Right cardiac atrium (tissue), 5 donors: ENCODE data around the gene VCPKMT. TPM values are rescaled to one million over a fixed set of nuclear protein-coding genes. Genes with fewer than 3 reads are reported as not detected.

Experiments used
- ATAC-seq, 2 donors: fragments of 200-7000 bp; cut with Tn5 transposase; one replicate each; pipeline versions ENCODE4 v1.8.0 to v1.9.1; 2020; ENCODE audit warnings: moderate library complexity in 2 of 2, mild to moderate bottlenecking in 1 of 2
- DNase-seq, 3 donors: peaks; one replicate each; pipeline ENCODE4 v3.0.0-alpha.2; 2020
- H3K27ac ChIP-seq: one replicate; pipeline ENCODE4 v1.5.1; 2013; ENCODE audit warnings: mild to moderate bottlenecking, low read length, control low read depth, moderate library complexity
- H3K27me3 ChIP-seq: one replicate; pipeline ENCODE4 v1.6.1; 2013; ENCODE audit not compliant: control insufficient read depth, insufficient read depth
- H3K4me1 ChIP-seq: one replicate; pipeline ENCODE4 v1.6.1; 2013; ENCODE audit warnings: low read length; ENCODE audit not compliant: control insufficient read depth, insufficient read depth
- H3K4me3 ChIP-seq: one replicate; pipeline ENCODE4 v1.5.1; 2013; ENCODE audit warnings: low read length, control low read depth
- H3K9me3 ChIP-seq: one replicate; pipeline ENCODE4 v1.6.1; 2013; ENCODE audit warnings: low read length; ENCODE audit not compliant: control insufficient read depth
- WGBS: extraction: QIAGEN DNeasy Blood & Tissue Kit; methylation state at CpG from one replicate; pipeline ENCODE4 v1.1.7; 2013; 5-methylcytosine and 5-hydroxymethylcytosine counted together
- intact Hi-C, 4 donors: fragments of 100-400 bp; cut with DNase I; formaldehyde crosslinking; loops; one replicate each; pipeline versions ENCODE4 v1.11.0 to v1.14.0; 2022 to 2023
- long read RNA-seq, 4 donors: library from polyadenylated mRNA; unstranded; transcript quantifications; one replicate each; pipeline ENCODE4 v2.0.0, GENCODE V29; 2020 to 2021
- polyA plus RNA-seq: library from polyadenylated mRNA; stranded (reverse); fragments of 200-250 nt; gene quantifications from one replicate; pipeline ENCODE4 v1.2.3, GENCODE V29; 2013
- total RNA-seq, 4 donors: library from RNA; stranded (reverse); fragmentation: NEBNext Ultra II Directional; extraction: Animal tissue kit (Norgen Biotek cat#: 25700); gene quantifications; one replicate each; pipeline ENCODE4 v1.2.1, GENCODE V29; 2021
- donor health status: healthy with polysubstance abuse.
- donor health status: DM: no; HTN: yes; CAD: no.
- donor health status: DM: no; HTN: no; CAD: no.
- donor health status: DM: no; HTN: yes; CAD: no; lungs with severe emphysema.
- donor health status: DM: yes; HTN: yes; CAD: no.

The VCPKMT gene
- total RNA-seq, result 1 to 10 TPM; 2.8 to 4.3 (median 3.3) TPM
- 3.8 TPM for polyA plus RNA-seq
- long read RNA-seq, donor 1, partial matches to known transcripts, result 0 of 4 reads
- long read RNA-seq, donor 1, other reads (novel, unspliced or antisense), result 0 of 4 reads
- long read RNA-seq, donor 2, partial matches to known transcripts, result 0 of 4 reads
- long read RNA-seq, donor 2, other reads (novel, unspliced or antisense), result 3 of 4 reads
- long read RNA-seq, donor 3, partial matches to known transcripts, result 0 of 18 reads
- long read RNA-seq, donor 3, other reads (novel, unspliced or antisense), result 7 of 18 reads
- long read RNA-seq, donor 4, partial matches to known transcripts, result 0 of 6 reads
- long read RNA-seq, donor 4, other reads (novel, unspliced or antisense), result 1 of 6 reads

DNA sequence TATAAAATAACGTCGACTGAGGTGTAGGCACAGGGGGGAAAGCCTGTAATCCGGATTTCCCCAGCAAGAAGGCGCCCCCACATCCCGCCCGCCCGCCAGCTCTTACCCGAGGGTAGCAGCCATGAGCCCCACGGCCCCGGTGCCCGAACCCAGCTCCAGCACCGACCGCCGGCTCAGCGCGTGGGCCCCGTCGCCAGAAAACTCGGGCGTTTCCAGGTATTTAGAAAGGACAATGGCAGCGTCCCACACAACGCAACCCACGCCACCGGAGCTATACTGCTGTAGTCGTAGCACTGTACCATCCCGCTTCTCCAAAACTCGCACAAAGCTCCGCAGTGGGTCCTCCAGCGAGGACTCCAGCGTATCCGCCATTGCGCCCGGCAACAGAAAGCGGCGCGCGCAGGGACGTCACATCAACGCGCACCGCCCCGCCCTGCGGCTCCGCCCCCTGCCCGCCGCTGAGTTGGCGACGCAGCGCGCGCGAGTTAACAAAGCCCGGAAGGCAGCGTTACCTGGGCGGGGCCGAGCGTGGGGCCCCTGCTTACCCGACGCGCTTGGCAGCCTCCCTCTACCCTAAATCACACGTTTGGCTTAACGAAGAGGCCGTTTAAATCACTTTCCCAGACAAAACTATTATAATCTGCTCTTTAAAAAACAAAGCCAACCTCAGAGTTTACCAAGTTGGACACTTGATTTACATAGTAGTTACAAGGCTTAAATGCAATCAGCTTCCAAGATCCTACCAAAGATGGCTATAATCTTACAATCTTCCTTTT lies at the start of gene VCPKMT:
Gene VCPKMT (minus strand): TSS at position 392 of the 776 bp plus-strand sequence. CDS start 20 bp downstream, at position 372.
- ATAC-seq (peak; percentile 100), DNase-seq (peak; percentile 96 to 99 (median 98))
- intact Hi-C loops, result no loop called here
- H3K27me3 ChIP-seq, result no peaks in the 10 kb centered on the region
- H3K4me3 ChIP-seq, result peak within 1 kb of the TSS; percentile 85
- H3K27ac ChIP-seq, result peak within 1 kb of the TSS; percentile 87
- H3K4me1 ChIP-seq, result no peaks in the 10 kb centered on the region
- no peaks in the 10 kb centered on the region for H3K9me3 ChIP-seq
- under 1% methylated on average over 63 of the region's 63 CpGs for WGBS

DNA sequence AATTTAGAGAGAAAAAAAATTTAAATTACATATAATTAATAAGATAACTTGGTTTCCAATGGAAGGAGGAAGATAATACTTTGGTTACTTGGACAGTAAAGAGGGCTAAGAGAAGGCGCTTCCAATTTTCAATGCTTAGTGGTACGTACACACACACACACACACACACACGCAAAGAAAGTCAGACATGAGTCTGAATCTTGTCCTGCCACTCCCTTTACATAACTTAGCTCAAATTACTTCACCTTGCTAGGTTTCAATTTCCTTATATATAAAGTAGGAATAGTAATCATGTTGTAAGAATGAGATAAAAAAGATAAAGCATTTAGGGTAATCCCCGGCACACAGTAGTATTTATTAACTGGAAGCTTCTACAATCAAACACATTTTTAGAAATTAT lies 39.7 kb upstream of the VCPKMT start:
- intact Hi-C loops, result no loop called here
- Histone ChIP-seq H3K27me3 (no peaks in the 10 kb centered on the region), H3K9me3 (no peaks in the 10 kb centered on the region), H3K4me1 (no peaks in the 10 kb centered on the region), H3K27ac (no peak overlapping the region), H3K4me3 (no peak overlapping the region)
- ATAC-seq (no peak), DNase-seq (no peak)
- 98% methylated on average over 4 of the region's 4 CpGs for WGBS

DNA sequence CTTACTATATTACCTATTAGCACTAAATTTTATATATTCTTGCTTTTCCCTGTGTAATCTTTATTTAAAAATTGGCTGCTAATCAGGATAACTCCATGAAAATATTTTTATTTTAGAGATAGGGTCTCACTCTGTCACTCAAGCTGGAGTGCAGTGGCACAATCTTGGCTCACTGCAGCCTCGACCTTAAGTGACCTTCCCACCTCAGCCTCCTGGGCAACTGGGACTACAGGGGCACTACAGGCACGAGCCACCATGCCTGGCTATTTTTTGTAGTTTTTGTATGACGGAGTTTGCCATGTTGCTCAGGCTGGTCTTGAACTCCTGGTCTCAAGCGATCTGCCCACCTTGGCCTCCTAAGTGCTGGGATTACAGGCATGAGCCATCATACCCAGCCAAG lies 32.4 kb upstream of the VCPKMT start:
- ATAC-seq (no peak), DNase-seq (no peak)
- no peaks in the 10 kb centered on the region for H3K9me3 ChIP-seq
- H3K4me3 ChIP-seq, result no peak overlapping the region
- 87% methylated on average over 4 of the region's 4 CpGs for WGBS
- no peaks in the 10 kb centered on the region for H3K27me3 ChIP-seq
- no peaks in the 10 kb centered on the region for H3K4me1 ChIP-seq
- intact Hi-C loops, result no loop called here
- no peak overlapping the region for H3K27ac ChIP-seq

DNA sequence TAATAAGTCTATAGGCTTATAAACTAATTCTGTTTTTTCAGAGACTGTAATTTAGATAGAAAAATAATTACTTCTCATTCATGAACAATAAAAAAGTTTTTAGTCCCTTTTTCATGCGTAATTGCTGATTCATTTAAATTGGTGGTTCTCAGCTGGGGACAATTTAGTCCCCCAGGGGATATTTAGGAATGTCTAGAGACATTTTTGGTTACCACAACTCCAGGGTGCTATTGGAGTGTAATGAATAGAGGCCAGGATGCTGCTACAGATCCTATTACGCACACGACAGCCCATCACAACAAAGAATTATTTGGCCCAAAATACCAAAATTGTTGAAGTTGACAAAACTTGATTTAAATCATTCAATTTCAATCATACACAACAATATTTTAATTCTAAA lies 22.8 kb upstream of the VCPKMT start:
- intact Hi-C loops, result no loop called here
- Histone ChIP-seq H3K27ac (no peak overlapping the region), H3K9me3 (no peaks in the 10 kb centered on the region), H3K4me1 (no peaks in the 10 kb centered on the region), H3K27me3 (no peaks in the 10 kb centered on the region), H3K4me3 (no peak overlapping the region)
- DNase-seq, result no peak
- 97% methylated on average over 3 of the region's 3 CpGs for WGBS
- ATAC-seq, result no peak

DNA sequence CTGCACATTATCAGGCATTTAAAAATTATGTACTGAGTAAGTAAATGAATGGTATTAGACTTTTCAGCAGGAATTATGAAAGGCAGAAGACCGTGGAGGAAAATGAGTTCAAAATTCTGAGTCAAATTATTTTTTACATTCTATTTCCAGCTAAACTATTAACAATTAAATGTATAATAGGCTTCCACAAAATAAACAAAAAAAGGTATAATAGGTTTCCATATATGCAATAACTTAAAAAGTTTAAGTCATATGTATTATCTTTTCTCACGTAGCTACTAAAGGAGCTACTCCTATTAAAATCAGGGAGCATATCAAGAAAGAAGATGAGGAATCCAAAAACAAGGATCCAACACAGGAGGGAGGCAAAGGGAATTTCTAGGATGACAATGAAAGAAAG lies 11.4 kb upstream of the VCPKMT start:
- intact Hi-C loops, result no loop called here
- no peaks in the 10 kb centered on the region for H3K27me3 ChIP-seq
- DNase-seq, result no peak
- no peak overlapping the region for H3K27ac ChIP-seq
- no peak for ATAC-seq
- WGBS, result 92% methylated on average over 2 of the region's 2 CpGs
- no peaks in the 10 kb centered on the region for H3K4me1 ChIP-seq
- no peaks in the 10 kb centered on the region for H3K9me3 ChIP-seq
- no peak overlapping the region for H3K4me3 ChIP-seq

DNA sequence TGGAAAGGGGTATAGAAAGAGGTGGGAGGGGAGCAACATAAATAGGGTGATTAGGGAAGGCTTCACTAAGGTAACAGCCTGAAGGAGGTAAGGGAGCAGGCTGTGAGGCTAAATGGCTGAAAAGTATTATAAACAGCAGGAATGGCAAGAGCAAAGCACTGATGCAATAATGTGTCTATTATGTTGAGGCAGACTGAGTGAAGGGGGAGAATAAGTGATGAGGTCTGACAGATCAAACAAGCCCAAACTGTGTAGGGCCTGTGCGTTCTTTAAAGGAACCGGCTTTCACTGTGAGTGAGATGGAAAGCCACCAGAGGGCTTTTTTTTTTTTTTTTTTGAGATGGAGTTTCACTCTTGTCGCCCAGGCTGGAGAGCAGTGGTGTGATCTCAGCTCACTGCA lies 6.7 kb upstream of the VCPKMT start:
- no peak for ATAC-seq
- Histone ChIP-seq H3K9me3 (no peaks in the 10 kb centered on the region), H3K4me3 (no peak overlapping the region), H3K27me3 (no peaks in the 10 kb centered on the region), H3K27ac (no peak overlapping the region), H3K4me1 (no peaks in the 10 kb centered on the region)
- no peak for DNase-seq
- 91% methylated on average over 3 of the region's 3 CpGs for WGBS
- intact Hi-C loops, result no loop called here

GRCh38 chr14:50122291-50122690 lies 5.9 kb upstream of the VCPKMT start:
- Histone ChIP-seq H3K27ac (no peak overlapping the region), H3K9me3 (no peaks in the 10 kb centered on the region), H3K27me3 (no peaks in the 10 kb centered on the region), H3K4me3 (no peak overlapping the region), H3K4me1 (no peaks in the 10 kb centered on the region)
- no peak for ATAC-seq
- 89% methylated on average over 6 of the region's 6 CpGs for WGBS
- intact Hi-C loops, result no loop called here
- DNase-seq, result no peak

- intact Hi-C loops, result no loop called here
- H3K4me3 ChIP-seq, result no peak overlapping the region
- no peaks in the 10 kb centered on the region for H3K9me3 ChIP-seq
- H3K27ac ChIP-seq, result no peak overlapping the region
- no peaks in the 10 kb centered on the region for H3K27me3 ChIP-seq
- DNase-seq (no peak), ATAC-seq (no peak)
- no peaks in the 10 kb centered on the region for H3K4me1 ChIP-seq
- WGBS, result 86% methylated on average over 5 of the region's 5 CpGs
These were observed 5.1 kb upstream of the VCPKMT start for GRCh38 chr14:50121486-50121885.

DNA sequence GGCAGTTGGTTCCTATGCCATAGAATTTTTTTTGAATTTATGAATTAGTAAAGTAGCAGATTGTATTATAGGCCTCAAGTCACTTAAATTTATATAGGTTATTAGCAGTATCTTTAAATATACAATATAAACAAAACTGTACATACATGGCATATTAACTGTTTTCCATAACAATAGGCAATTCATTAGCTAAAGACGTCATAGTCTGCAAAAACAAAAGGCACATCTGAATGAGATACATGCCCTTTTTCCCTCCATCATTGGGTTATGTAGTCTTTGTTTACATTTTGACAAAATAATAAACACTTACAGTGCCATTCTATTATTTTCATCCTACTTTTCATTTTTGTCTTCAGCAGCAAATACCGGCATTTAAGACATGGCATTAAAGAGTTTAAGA lies 1.1 kb upstream of the VCPKMT start:
- 88% methylated on average over 2 of the region's 2 CpGs for WGBS
- H3K27ac ChIP-seq, result no peak overlapping the region
- H3K4me3 ChIP-seq, result no peak overlapping the region
- intact Hi-C loops, result no loop called here
- no peaks in the 10 kb centered on the region for H3K27me3 ChIP-seq
- H3K9me3 ChIP-seq, result no peaks in the 10 kb centered on the region
- no peak for DNase-seq
- H3K4me1 ChIP-seq, result no peaks in the 10 kb centered on the region
- ATAC-seq, result no peak

- no peaks in the 10 kb centered on the region for H3K9me3 ChIP-seq
- no peaks in the 10 kb centered on the region for H3K4me1 ChIP-seq
- H3K4me3 ChIP-seq, result peak overlapping the region; percentile 85
- WGBS, result 12% methylated on average over 2 of the region's 2 CpGs
- H3K27ac ChIP-seq, result no peak overlapping the region
- ATAC-seq, result no peak
- intact Hi-C loops, result no loop called here
- H3K27me3 ChIP-seq, result no peaks in the 10 kb centered on the region
- no peak for DNase-seq
These were observed 594 bp upstream of the VCPKMT start for GRCh38 chr14:50116966-50117365.

DNA sequence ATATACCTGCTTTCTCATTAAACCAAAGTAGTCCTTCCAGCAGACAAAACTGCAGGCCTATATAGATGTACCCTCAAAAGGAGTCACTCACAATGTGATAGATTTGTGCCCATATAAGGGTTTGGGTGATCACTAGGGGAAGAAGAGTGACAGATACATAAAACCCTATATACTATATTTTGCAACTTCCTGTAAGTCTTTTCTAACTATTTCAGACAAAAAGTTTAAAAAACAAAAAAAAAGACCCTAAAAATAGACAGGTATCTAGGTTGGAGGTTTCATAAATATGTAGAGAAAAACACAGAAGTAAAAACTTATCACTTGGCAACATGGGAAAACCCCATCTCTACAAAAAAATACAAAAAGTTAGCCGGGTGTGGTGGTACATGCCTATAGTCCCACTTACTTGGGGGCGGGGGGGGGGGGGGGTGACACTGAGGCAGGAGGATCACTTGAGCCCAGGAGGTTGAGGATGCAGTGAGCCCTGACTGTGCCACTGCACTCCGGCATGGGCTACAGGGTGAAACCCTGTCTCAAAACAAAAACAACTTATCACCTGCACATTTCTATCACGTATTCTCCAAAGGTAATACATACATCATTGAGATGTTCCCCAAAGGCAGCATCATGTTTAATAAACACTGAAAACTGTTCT lies 2.9 kb downstream of the VCPKMT start:
- intact Hi-C loops, result no loop called here
- H3K27me3 ChIP-seq, result no peaks in the 10 kb centered on the region
- no peaks in the 10 kb centered on the region for H3K4me1 ChIP-seq
- ATAC-seq, result no peak
- no peaks in the 10 kb centered on the region for H3K9me3 ChIP-seq
- H3K4me3 ChIP-seq, result no peak overlapping the region
- 78% methylated on average over 4 of the region's 4 CpGs for WGBS
- no peak overlapping the region for H3K27ac ChIP-seq
- no peak for DNase-seq
